Activated naive CD4-positive, alpha-beta T cell treated with anti-CD3 and anti-CD28 coated beads, Interleukin-2, amount 50 U/mL, for 72 hours (primary cell): ENCODE measurements around the gene RNF227. TPM values are rescaled to one million over a fixed set of nuclear protein-coding genes. Genes with fewer than 3 reads are reported as not detected.
A peak's percentile ranks its signal among the peaks of the same experiment; 100 is the strongest.

Experiments used
- ATAC-seq, 2 donors: fragments of 150-1000 bp; cut with Tn5 transposase; 2 replicates each; pipeline ENCODE4 v1.10.0; 2021; ENCODE audit warnings: mild to moderate bottlenecking in 2 of 2, moderate library complexity in 2 of 2
- DNase-seq, 2 donors: peaks; one replicate each; pipeline ENCODE4 v3.0.0; 2021 to 2022; ENCODE audit warnings: low spot score in 2 of 2
- H3K27ac Mint-ChIP-seq, 2 donors: one replicate each; pipeline ENCODE4 v1.8.0; 2022; ENCODE audit warnings: mild to moderate bottlenecking in 2 of 2, mixed read lengths in 2 of 2
- H3K36me3 Mint-ChIP-seq, 2 donors: one replicate each; pipeline ENCODE4 v1.8.0; 2022; ENCODE audit warnings: mixed read lengths in 2 of 2
- H3K9me3 Mint-ChIP-seq, 2 donors: one replicate each; pipeline ENCODE4 v1.8.0; 2022; ENCODE audit warnings: mixed read lengths in 2 of 2
- total RNA-seq, 2 donors: library from RNA; stranded (reverse); gene quantifications; one replicate each; pipeline ENCODE4 v1.2.3, GENCODE V29; 2022

Gene RNF227
- total RNA-seq, 2 donors from 2014 or later: 4.8 to 5.3 TPM

DNA sequence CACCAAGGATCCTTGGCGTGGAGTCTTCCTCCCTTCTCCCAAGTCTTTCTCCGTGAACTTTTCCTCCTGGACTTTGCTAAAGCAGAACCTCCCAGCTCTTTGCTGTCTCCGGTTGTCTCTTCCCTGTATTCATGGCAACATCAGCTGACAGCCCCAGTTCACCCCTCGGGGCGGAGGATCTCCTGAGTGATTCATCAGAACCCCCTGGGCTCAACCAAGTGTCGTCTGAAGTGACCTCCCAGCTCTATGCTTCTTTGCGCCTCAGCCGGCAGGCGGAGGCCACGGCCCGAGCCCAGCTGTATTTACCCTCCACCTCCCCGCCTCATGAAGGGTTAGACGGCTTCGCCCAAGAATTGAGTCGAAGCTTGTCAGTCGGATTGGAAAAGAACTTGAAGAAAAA is 16.9 kb upstream of the RNF227 start:
- peak overlapping the region; percentile 90 to 98 for H3K27ac Mint-ChIP-seq
- no peaks in the 10 kb centered on the region for H3K9me3 Mint-ChIP-seq
- ATAC-seq (no peak), DNase-seq (no peak)
- peaks cover 34 to 40% of the 10 kb centered on the region in 2 donors for H3K36me3 Mint-ChIP-seq

DNA sequence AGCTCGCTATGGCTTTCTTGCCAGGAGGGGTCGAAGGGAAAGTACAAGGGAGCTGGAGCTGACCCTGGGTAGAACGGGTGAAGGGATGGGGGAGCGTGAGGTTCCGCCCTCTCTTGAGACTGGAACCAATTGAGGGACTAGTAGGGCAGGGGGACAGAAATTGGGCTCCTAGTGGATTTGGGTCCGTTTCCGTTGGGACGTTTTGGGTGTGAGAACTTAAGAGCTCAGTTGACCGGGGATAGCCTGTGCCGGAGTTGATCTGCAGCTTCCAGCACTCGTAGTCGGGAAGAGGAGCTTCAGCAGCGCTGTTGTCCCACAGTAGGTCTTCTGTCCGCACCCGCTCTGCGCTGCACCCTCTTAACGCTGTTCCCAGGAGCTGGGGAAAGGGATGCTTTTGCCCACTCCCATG is 16.4 kb upstream of the RNF227 start:
- DNase-seq (peak in 1 of 2 donors; percentile 26), ATAC-seq (peak; percentile 30 to 32)
- peaks cover 34 to 40% of the 10 kb centered on the region in 2 donors for H3K36me3 Mint-ChIP-seq
- H3K27ac Mint-ChIP-seq: peak overlapping the region; percentile 90 to 98
- H3K9me3 Mint-ChIP-seq: no peaks in the 10 kb centered on the region

- Mint-ChIP-seq H3K36me3 (peaks cover 31 to 35% of the 10 kb centered on the region in 2 donors), H3K9me3 (no peaks in the 10 kb centered on the region), H3K27ac (peak within 1 kb of the TSS; percentile 90 to 98)
- ATAC-seq: peak; percentile 95 to 99
- peak; percentile 99 to 100 for DNase-seq
These were observed 15.8 kb upstream of the RNF227 start, which contains the start of the genes CNTROB and TRAPPC1 for GRCh38 chr17:7931709-7932482. Gene CNTROB (plus strand): TSS chr17:7932206. CDS start chr17:7933080, 874 bp downstream. Gene TRAPPC1 (minus strand): TSS chr17:7931946. CDS start chr17:7931829, 117 bp downstream.

DNA sequence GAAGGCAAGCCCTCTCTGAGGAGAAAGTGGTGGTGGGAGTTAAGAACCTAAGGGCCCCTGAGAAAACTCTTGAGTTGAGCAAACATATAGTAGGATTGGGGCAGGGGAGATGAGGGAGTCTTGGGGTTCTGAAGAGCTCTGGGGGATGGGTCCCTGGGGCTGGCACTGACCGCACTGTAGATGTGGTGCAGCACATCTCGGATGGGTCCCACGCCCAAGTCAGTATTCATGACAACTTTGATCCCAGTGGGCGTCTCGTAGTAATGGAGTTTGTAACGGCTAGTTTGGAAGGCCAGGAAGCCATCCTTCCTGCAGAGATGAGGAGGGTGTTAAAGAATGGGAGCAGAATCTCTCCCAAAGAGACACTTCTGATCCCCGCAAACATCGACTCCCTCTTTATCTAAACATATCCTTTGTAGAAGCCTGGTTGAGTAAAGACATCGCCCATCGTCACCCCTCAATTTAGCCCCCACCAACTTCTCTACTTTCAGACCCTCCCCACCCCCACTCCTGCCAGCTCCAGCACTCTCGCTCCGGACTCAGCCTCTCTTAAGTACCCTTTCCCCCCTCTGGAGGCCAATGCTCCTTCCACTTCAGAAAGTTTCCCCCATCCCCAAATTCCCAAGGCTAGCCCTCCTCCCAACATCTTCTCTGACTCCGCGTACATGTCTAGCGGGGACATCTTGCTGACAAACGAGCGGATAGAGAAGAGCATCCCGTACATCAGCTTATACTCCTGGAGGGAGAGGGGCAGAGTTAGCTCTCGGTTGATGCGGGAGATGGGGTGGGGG is 14.9 kb upstream of the RNF227 start:
- Mint-ChIP-seq H3K27ac (peak overlapping the region; percentile 87 to 90), H3K36me3 (peaks cover 29 to 34% of the 10 kb centered on the region in 2 donors)

DNA sequence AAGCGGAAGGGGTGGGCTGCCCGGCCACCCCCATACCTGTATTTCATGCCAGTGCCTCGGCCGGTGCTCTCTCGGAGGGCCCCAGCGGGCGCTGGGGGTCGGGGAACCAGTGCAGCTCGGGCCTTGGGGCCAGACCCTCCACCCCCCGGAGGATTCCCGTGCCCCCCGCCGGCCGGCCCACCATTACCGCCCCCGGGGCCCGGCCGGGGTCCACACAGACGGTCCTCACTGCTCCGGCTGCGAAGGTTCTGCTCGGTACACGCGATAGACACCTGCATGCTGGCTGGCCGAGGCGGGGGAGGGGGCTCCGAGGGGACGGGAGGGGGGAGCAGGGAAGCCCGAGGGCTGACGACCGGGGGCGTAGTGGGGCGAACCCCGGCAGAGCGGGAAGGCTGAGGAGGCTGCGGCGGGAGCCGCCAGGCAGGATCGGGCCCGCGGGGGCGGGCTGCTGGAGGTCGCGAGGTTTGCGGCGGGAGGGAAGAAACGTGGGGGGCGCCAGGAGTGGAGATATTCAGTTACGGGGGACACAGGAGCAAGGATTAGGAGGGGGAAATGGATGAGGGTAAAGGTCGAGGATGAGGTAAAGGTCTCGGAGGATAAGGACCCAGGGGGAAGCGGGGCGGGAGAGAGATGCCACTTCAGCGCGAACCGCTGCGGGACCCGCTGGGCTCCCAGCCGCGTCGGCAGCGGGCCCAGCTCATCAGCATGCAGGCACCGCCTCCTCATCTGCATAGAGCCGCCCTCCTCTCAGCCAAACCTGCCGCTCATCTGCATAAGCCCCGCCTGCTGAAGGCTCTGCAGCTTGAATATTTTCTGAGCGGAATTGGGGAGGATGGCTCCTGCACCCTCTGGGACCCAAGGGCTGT is 13.3 kb upstream of the RNF227 start, which contains the start of gene KCNAB3:
Gene KCNAB3 (minus strand): TSS at position 699 of the 866 bp plus-strand sequence. CDS start 421 bp downstream, at position 278.
- H3K9me3 Mint-ChIP-seq: no peaks in the 10 kb centered on the region
- H3K27ac Mint-ChIP-seq: peak within 1 kb of the TSS; percentile 87 to 90

More for the DNA sequence above, 14.9 kb upstream of the RNF227 start:
- DNase-seq: no peak
- H3K9me3 Mint-ChIP-seq: no peaks in the 10 kb centered on the region
- no peak for ATAC-seq

GRCh38 chr17:7927596-7927995 is 11.5 kb upstream of the RNF227 start:
- Mint-ChIP-seq H3K27ac (peak overlapping the region; percentile 1 to 26), H3K36me3 (peaks cover 9% of the 10 kb centered on the region in 2 donors), H3K9me3 (no peaks in the 10 kb centered on the region)
- no peak for ATAC-seq
- DNase-seq: no peak

More for the DNA sequence above, 13.3 kb upstream of the RNF227 start, which contains the start of gene KCNAB3:
- no peak for ATAC-seq
- peaks cover 21 to 24% of the 10 kb centered on the region in 2 donors for H3K36me3 Mint-ChIP-seq
- DNase-seq: peak in 1 of 2 donors; percentile 32

GRCh38 chr17:7922845-7923628 is 6.9 kb upstream of the RNF227 start:
- Mint-ChIP-seq H3K27ac (peak overlapping the region in 1 of 2 donors; percentile 81), H3K9me3 (no peaks in the 10 kb centered on the region), H3K36me3 (peaks cover 0 to 6% of the 10 kb centered on the region in 2 donors)
- peak; percentile 77 to 79 for DNase-seq
- peak; percentile 90 to 93 for ATAC-seq

DNA sequence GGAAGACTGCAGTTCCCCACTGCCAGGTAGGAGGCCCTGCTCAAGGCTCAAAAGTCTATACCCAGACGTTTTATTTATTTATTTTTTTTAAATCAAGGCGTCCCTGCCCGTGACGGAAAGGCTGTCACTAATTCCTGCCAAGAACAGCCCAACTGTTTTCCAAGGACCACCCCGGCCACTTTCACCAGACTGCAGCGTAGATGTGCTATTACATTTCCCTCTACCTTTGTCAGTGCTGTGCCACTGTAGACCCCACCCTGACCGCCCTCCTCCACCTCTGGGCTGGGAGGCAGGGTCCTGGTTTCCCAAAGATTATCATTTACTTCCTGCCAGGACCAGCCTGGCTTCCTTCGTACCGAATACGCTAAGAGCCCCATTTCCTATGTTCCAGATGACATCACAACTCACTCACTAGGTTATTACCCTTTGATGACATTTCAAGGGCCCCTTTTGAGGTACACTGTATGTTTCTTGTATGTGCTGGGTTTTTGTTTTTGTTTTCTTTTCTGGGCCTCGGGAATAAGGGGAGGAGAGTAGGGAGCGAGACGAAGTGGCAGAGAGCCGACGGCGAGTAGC is 6.3 kb upstream of the RNF227 start:
- ATAC-seq (peak; percentile 46 to 58), DNase-seq (no peak)
- H3K36me3 Mint-ChIP-seq: peaks cover 0 to 6% of the 10 kb centered on the region in 2 donors
- peak overlapping the region in 1 of 2 donors; percentile 81 for H3K27ac Mint-ChIP-seq
- no peaks in the 10 kb centered on the region for H3K9me3 Mint-ChIP-seq

DNA sequence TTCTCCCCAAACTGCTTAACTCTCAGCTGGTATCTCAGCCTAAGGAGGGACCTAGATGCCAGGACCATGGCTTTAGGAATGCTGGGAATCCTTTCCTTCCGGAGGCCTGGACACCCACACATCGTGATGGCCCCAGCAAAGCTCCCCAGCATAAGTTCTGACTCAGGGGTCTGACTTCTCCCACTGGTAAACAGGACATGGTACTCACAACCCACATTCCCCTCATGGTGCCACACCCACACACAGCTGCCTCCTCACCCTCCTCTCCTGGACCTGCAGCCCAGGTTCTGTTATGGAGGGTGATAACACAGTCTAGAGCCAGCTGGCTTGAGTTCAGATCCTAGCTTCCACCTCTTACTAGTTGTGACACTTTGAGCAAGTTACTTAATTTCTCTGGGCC is 719 bp upstream of the RNF227 start:
- DNase-seq (no peak), ATAC-seq (no peak)
- H3K27ac Mint-ChIP-seq: peak overlapping the region; percentile 88 to 91
- no peaks in the 10 kb centered on the region for H3K9me3 Mint-ChIP-seq
- H3K36me3 Mint-ChIP-seq: peaks cover 12 to 18% of the 10 kb centered on the region in 2 donors

- Mint-ChIP-seq H3K36me3 (peaks cover 12 to 18% of the 10 kb centered on the region in 2 donors), H3K9me3 (no peaks in the 10 kb centered on the region), H3K27ac (peak overlapping the region; percentile 88 to 91)
- no peak for DNase-seq
- ATAC-seq: no peak
These were observed 245 bp upstream of the RNF227 start for GRCh38 chr17:7916385-7916682.

- Mint-ChIP-seq H3K9me3 (no peaks in the 10 kb centered on the region), H3K27ac (peak overlapping the region; percentile 69 to 91), H3K36me3 (peaks cover 12 to 18% of the 10 kb centered on the region in 2 donors)
- DNase-seq (no peak), ATAC-seq (peak in 1 of 2 donors; percentile 10)
These were observed 894 bp downstream of the RNF227 start for GRCh38 chr17:7915179-7915610.

GRCh38 chr17:7912927-7913524 is 3.1 kb downstream of the RNF227 start:
- H3K9me3 Mint-ChIP-seq: no peaks in the 10 kb centered on the region
- peak in 1 of 2 donors; percentile 31 for DNase-seq
- ATAC-seq: peak; percentile 24 to 49
- peaks cover 12 to 18% of the 10 kb centered on the region in 2 donors for H3K36me3 Mint-ChIP-seq
- H3K27ac Mint-ChIP-seq: peak overlapping the region; percentile 36 to 67

GRCh38 chr17:7911116-7911515 is 5.0 kb downstream of the RNF227 start:
- peak overlapping the region; percentile 63 to 72 for H3K27ac Mint-ChIP-seq
- ATAC-seq (no peak), DNase-seq (no peak)
- peaks cover 8 to 12% of the 10 kb centered on the region in 2 donors for H3K36me3 Mint-ChIP-seq
- no peaks in the 10 kb centered on the region for H3K9me3 Mint-ChIP-seq

GRCh38 chr17:7910711-7911110 is 5.4 kb downstream of the RNF227 start:
- ATAC-seq (no peak), DNase-seq (no peak)
- peaks cover 8 to 12% of the 10 kb centered on the region in 2 donors for H3K36me3 Mint-ChIP-seq
- no peaks in the 10 kb centered on the region for H3K9me3 Mint-ChIP-seq
- H3K27ac Mint-ChIP-seq: peak overlapping the region in 1 of 2 donors; percentile 72

GRCh38 chr17:7910281-7910680 is 5.8 kb downstream of the RNF227 start:
- peak overlapping the region; percentile 50 to 72 for H3K27ac Mint-ChIP-seq
- peaks cover 8% of the 10 kb centered on the region in 2 donors for H3K36me3 Mint-ChIP-seq
- DNase-seq (no peak), ATAC-seq (no peak)
- H3K9me3 Mint-ChIP-seq: no peaks in the 10 kb centered on the region
